HepG2 (cell line): ENCODE data around the gene ARHGDIG.

Experiments
- TBP ChIP-seq: sonication (generic); formaldehyde crosslinking; IDR thresholded peaks from 2 replicates; pipeline ENCODE4 v1.5.0; 2020; ENCODE audit warnings: missing genetic modification reagents
- ZNF280B ChIP-seq: sonication (generic); formaldehyde crosslinking; IDR thresholded peaks from 2 replicates; pipeline ENCODE4 v1.5.0; 2020; ENCODE audit warnings: missing genetic modification reagents, mild to moderate bottlenecking, borderline replicate concordance

DNA sequence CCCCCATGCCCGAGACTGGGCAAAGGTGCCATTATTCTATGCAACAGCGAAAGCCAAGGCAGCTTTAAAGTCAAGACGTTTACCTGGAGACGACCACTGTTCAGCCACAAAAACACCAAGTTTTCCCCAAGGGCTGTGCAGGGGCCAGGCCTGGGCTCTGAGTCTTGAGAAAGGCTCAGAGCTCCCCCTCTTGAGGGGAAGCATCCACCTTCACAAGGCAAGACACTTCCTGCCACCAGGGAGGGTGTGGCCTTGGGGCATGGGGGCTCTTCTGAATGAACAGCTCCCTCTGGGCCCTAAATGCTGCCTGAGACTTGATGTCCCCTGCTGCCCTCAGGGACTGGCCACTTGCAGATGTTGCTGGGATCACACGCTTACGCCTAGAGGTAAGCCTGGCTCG is 29.1 kb downstream of the ARHGDIG start:
- no peak for TF ChIP-seq ZNF280B (CRISPR knock-in tag)
- no peak for TF ChIP-seq TBP (CRISPR knock-in tag)
